Activated CD8-positive, alpha-beta memory T cell treated with anti-CD3 and anti-CD28 coated beads, Interleukin-2, amount 10 ng/mL, durations not matched to agents 7 days and 5 days (primary cell): ENCODE measurements around the gene LRP11. TPM values are rescaled to one million over a fixed set of nuclear protein-coding genes. Genes with fewer than 3 reads are reported as not detected.
"Not testable (repeated sequence)": the region's sequence is repeated elsewhere in the genome, so short reads cannot be mapped to it uniquely, and the experiment has no call there.

Source experiments
- ATAC-seq: fragments of 150-1000 bp; cut with Tn5 transposase; one replicate; pipeline ENCODE4 v1.10.0; 2021; ENCODE audit warnings: moderate library complexity
- CTCF ChIA-PET: fragments of 350-600 bp; sonication (Branson Sonifier 250); formaldehyde crosslinking; loops from one replicate; lab custom pipeline; 2021; ENCODE audit warnings: antibody characterized with exemption; lab: Charles Lee
- DNase-seq: peaks from one replicate; pipeline ENCODE4 v3.0.0-alpha.2; 2020
- H3K27ac Mint-ChIP-seq: one replicate; pipeline ENCODE4 v1.8.0; 2021; ENCODE audit warnings: mild to moderate bottlenecking, mixed read lengths
- H3K27me3 Mint-ChIP-seq: one replicate; pipeline ENCODE4 v1.8.0; 2021; ENCODE audit warnings: mixed read lengths
- H3K36me3 Mint-ChIP-seq: one replicate; pipeline ENCODE4 v1.8.0; 2021; ENCODE audit warnings: mild to moderate bottlenecking, mixed read lengths
- H3K4me1 Mint-ChIP-seq: one replicate; pipeline ENCODE4 v1.8.0; 2021; ENCODE audit warnings: mixed read lengths
- H3K4me3 Mint-ChIP-seq: one replicate; pipeline ENCODE4 v1.8.0; 2021; ENCODE audit warnings: mild to moderate bottlenecking, moderate library complexity, mixed read lengths
- H3K9me3 Mint-ChIP-seq: one replicate; pipeline ENCODE4 v1.8.0; 2022; ENCODE audit warnings: low read depth, mixed read lengths
- total RNA-seq, 2 experiments: library from RNA; stranded (reverse); gene quantifications; one replicate each; pipeline ENCODE4 v1.2.3, GENCODE V29; 2021

LRP11 gene
- 1 to 10 TPM; 2.9 to 3.1 TPM for total RNA-seq

GRCh38 chr6:149863698-149864577 is at the start of gene LRP11:
TSS of gene LRP11 (minus strand) at chr6:149864359. CDS start at chr6:149864020, 339 bp downstream.
- Mint-ChIP-seq H3K36me3 (no peaks in the 10 kb centered on the region), H3K9me3 (no peaks in the 10 kb centered on the region), H3K27me3 (peaks cover 31% of the 10 kb centered on the region), H3K27ac (no peak within 1 kb of the TSS), H3K4me1 (peaks cover 20% of the 10 kb centered on the region), H3K4me3 (peak within 1 kb of the TSS; percentile 74)
- DNase-seq: peak; percentile 83
- peak; percentile 91 for ATAC-seq
- CTCF ChIA-PET: interaction anchor here (0.9 to 2.4 kb wide), 7 partner anchors 7 to 114 kb away, joined by 3 to 13 read pairs (median 4); partner anchors contain the start of gene PCMT1

- CTCF ChIA-PET: no interaction called here
These were observed 49.5 kb upstream of the LRP11 start for GRCh38 chr6:149913540-149914240.

GRCh38 chr6:149913085-149913484 is 48.9 kb upstream of the LRP11 start:
- CTCF ChIA-PET: no interaction called here
- Mint-ChIP-seq H3K4me3 (no peak overlapping the region), H3K9me3 (peaks cover 3% of the 10 kb centered on the region), H3K36me3 (peaks cover 2% of the 10 kb centered on the region), H3K27me3 (peaks cover 27% of the 10 kb centered on the region), H3K27ac (no peak overlapping the region), H3K4me1 (no peaks in the 10 kb centered on the region)
- no peak for ATAC-seq
- peak; percentile 35 for DNase-seq

More at GRCh38 chr6:149913540-149914240, 49.5 kb upstream of the LRP11 start:
- no peak overlapping the region for H3K4me3 Mint-ChIP-seq
- H3K36me3 Mint-ChIP-seq: no peaks in the 10 kb centered on the region
- no peak for ATAC-seq
- H3K27me3 Mint-ChIP-seq: peaks cover 28% of the 10 kb centered on the region
- DNase-seq: peak; percentile 33
- H3K4me1 Mint-ChIP-seq: no peaks in the 10 kb centered on the region
- no peak overlapping the region for H3K27ac Mint-ChIP-seq
- no peaks in the 10 kb centered on the region for H3K9me3 Mint-ChIP-seq

- not testable (repeated sequence) for H3K27ac Mint-ChIP-seq
These were observed 48.5 kb upstream of the LRP11 start for GRCh38 chr6:149912680-149913079.

GRCh38 chr6:149910721-149911151 is 46.6 kb upstream of the LRP11 start:
- DNase-seq (no peak), ATAC-seq (no peak)
- Mint-ChIP-seq H3K9me3 (peaks cover 7% of the 10 kb centered on the region), H3K27me3 (peaks cover 27% of the 10 kb centered on the region), H3K27ac (no peak overlapping the region), H3K36me3 (peaks cover 6% of the 10 kb centered on the region), H3K4me1 (no peaks in the 10 kb centered on the region), H3K4me3 (no peak overlapping the region)
- CTCF ChIA-PET: no interaction called here

More at GRCh38 chr6:149912680-149913079, 48.5 kb upstream of the LRP11 start:
- CTCF ChIA-PET, ATAC-seq, H3K9me3 Mint-ChIP-seq, H3K4me3 Mint-ChIP-seq, H3K36me3 Mint-ChIP-seq, H3K4me1 Mint-ChIP-seq: not testable (repeated sequence)
- peak; percentile 34 for DNase-seq
- H3K27me3 Mint-ChIP-seq: peaks cover 27% of the 10 kb centered on the region

GRCh38 chr6:149909701-149910470 is 45.7 kb upstream of the LRP11 start:
- CTCF ChIA-PET: no interaction called here
- Mint-ChIP-seq H3K27me3 (peaks cover 27% of the 10 kb centered on the region), H3K9me3 (peaks cover 7% of the 10 kb centered on the region), H3K4me1 (no peaks in the 10 kb centered on the region), H3K27ac (no peak overlapping the region), H3K4me3 (no peak overlapping the region), H3K36me3 (peaks cover 6% of the 10 kb centered on the region)
- no peak for DNase-seq
- no peak for ATAC-seq

GRCh38 chr6:149908480-149908879 is 44.3 kb upstream of the LRP11 start:
- H3K4me1 Mint-ChIP-seq, H3K36me3 Mint-ChIP-seq, CTCF ChIA-PET, H3K4me3 Mint-ChIP-seq, H3K27ac Mint-ChIP-seq, DNase-seq, H3K9me3 Mint-ChIP-seq, ATAC-seq: not testable (repeated sequence)
- H3K27me3 Mint-ChIP-seq: peaks cover 22% of the 10 kb centered on the region

- peaks cover 23% of the 10 kb centered on the region for H3K27me3 Mint-ChIP-seq
- no peaks in the 10 kb centered on the region for H3K4me1 Mint-ChIP-seq
- H3K9me3 Mint-ChIP-seq: peaks cover 7% of the 10 kb centered on the region
- H3K27ac Mint-ChIP-seq: no peak overlapping the region
- ATAC-seq (no peak), DNase-seq (no peak)
- H3K4me3 Mint-ChIP-seq: no peak overlapping the region
- CTCF ChIA-PET: interaction anchor here (1.5 kb wide), 1 partner anchor 8 kb away, joined by 3 read pairs; no protein-coding TSS in a partner anchor
- H3K36me3 Mint-ChIP-seq: peaks cover 6% of the 10 kb centered on the region
These were observed 43.2 kb upstream of the LRP11 start for GRCh38 chr6:149907317-149907716.

- peaks cover 7% of the 10 kb centered on the region for H3K9me3 Mint-ChIP-seq
- no peak overlapping the region for H3K4me3 Mint-ChIP-seq
These were observed 42.2 kb upstream of the LRP11 start for GRCh38 chr6:149906405-149906804.

GRCh38 chr6:149905911-149906371 is 41.8 kb upstream of the LRP11 start:
- CTCF ChIA-PET: interaction anchor here (1.6 kb wide), 1 partner anchor 19 kb away, joined by 3 read pairs; no protein-coding TSS in a partner anchor
- Mint-ChIP-seq H3K27ac (no peak overlapping the region), H3K36me3 (peaks cover 6% of the 10 kb centered on the region), H3K4me1 (no peaks in the 10 kb centered on the region), H3K4me3 (no peak overlapping the region), H3K27me3 (peaks cover 26% of the 10 kb centered on the region), H3K9me3 (peaks cover 7% of the 10 kb centered on the region)
- ATAC-seq (no peak), DNase-seq (no peak)

More at GRCh38 chr6:149906405-149906804, 42.2 kb upstream of the LRP11 start:
- Mint-ChIP-seq H3K4me1 (no peaks in the 10 kb centered on the region), H3K27me3 (peaks cover 29% of the 10 kb centered on the region), H3K27ac (no peak overlapping the region), H3K36me3 (peaks cover 6% of the 10 kb centered on the region)
- DNase-seq (no peak), ATAC-seq (no peak)
- CTCF ChIA-PET: interaction anchor here (1.5 kb wide), 1 partner anchor 9 kb away, joined by 3 read pairs; no protein-coding TSS in a partner anchor

GRCh38 chr6:149905371-149905910 is 41.3 kb upstream of the LRP11 start:
- Mint-ChIP-seq H3K27ac (no peak overlapping the region), H3K36me3 (peaks cover 6% of the 10 kb centered on the region), H3K4me1 (no peaks in the 10 kb centered on the region), H3K9me3 (peaks cover 7% of the 10 kb centered on the region), H3K27me3 (peaks cover 27% of the 10 kb centered on the region), H3K4me3 (no peak overlapping the region)
- DNase-seq (no peak), ATAC-seq (no peak)
- CTCF ChIA-PET: interaction anchor here (1.6 kb wide), 1 partner anchor 20 kb away, joined by 3 read pairs; no protein-coding TSS in a partner anchor

GRCh38 chr6:149904661-149905370 is 40.7 kb upstream of the LRP11 start:
- Mint-ChIP-seq H3K27ac (no peak overlapping the region), H3K27me3 (peaks cover 24% of the 10 kb centered on the region), H3K4me3 (no peak overlapping the region), H3K36me3 (peaks cover 6% of the 10 kb centered on the region), H3K4me1 (no peaks in the 10 kb centered on the region), H3K9me3 (peaks cover 7% of the 10 kb centered on the region)
- CTCF ChIA-PET: interaction anchor here (1.6 kb wide), 1 partner anchor 20 kb away, joined by 3 read pairs; no protein-coding TSS in a partner anchor
- DNase-seq (no peak), ATAC-seq (no peak)
